Fibroblast of villous mesenchyme (primary cell): ENCODE data around the gene RPAP3. TPM values are rescaled to one million over a fixed set of nuclear protein-coding genes. Genes with fewer than 3 reads are reported as not detected.

ENCODE experiments used
- DNase-seq: peaks from one replicate; pipeline ENCODE4 v3.0.0-alpha.2; 2010; ENCODE audit warnings: low read depth
- H3K4me3 ChIP-seq: 2 replicates; pipeline ENCODE4 v1.5.1; 2011; ENCODE audit warnings: low read depth, mild to moderate bottlenecking, low read length
- total RNA-seq: library from RNA; depleted of rRNA; stranded (reverse); fragments of >200 nt; gene quantifications from 2 replicates; pipeline ENCODE4 v1.2.3, GENCODE V29; 2012
- TF ChIP-seq, protein P1 (sequence below): IDR thresholded peaks from 2 replicates; pipeline ENCODE4 v1.5.1; 2012; ENCODE audit warnings: low read depth, mild to moderate bottlenecking, low read length; ENCODE audit not compliant: insufficient read depth

The RPAP3 gene
- total RNA-seq, 1 donor, result 26.3 TPM

GRCh38 chr12:47747596-47748506 is 42.0 kb upstream of the RPAP3 start:
- TF ChIP-seq, protein P1, sequence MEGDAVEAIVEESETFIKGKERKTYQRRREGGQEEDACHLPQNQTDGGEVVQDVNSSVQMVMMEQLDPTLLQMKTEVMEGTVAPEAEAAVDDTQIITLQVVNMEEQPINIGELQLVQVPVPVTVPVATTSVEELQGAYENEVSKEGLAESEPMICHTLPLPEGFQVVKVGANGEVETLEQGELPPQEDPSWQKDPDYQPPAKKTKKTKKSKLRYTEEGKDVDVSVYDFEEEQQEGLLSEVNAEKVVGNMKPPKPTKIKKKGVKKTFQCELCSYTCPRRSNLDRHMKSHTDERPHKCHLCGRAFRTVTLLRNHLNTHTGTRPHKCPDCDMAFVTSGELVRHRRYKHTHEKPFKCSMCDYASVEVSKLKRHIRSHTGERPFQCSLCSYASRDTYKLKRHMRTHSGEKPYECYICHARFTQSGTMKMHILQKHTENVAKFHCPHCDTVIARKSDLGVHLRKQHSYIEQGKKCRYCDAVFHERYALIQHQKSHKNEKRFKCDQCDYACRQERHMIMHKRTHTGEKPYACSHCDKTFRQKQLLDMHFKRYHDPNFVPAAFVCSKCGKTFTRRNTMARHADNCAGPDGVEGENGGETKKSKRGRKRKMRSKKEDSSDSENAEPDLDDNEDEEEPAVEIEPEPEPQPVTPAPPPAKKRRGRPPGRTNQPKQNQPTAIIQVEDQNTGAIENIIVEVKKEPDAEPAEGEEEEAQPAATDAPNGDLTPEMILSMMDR, result no peak
- DNase-seq, result no peak
- H3K4me3 ChIP-seq, result no peak overlapping the region

- H3K4me3 ChIP-seq, result no peak overlapping the region
- no peak for DNase-seq
- TF ChIP-seq, protein P1, result no peak
Observed at GRCh38 chr12:47747126-47747525, 41.3 kb upstream of the RPAP3 start.

DNA sequence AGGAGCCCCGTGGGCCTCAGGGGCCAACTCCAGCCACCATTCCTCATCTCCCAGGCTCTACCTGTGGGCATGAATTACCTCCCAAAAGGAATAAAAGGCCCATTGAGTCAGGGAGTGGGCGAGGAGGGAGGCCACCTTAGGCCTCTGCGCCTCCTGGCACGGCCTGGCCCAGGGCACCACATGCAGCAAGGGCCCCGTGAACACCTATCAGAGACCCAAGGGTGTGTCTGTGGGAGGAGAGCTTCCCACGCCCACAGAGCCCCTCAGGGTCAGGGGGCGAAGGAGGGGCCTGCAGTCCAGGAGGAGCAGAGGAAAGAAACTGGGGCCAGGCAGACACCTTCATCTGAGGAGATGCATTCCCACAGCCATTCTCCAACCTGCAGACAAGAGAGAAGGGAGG is 40.7 kb upstream of the RPAP3 start:
- TF ChIP-seq, protein P1, result no peak
- DNase-seq, result no peak
- H3K4me3 ChIP-seq, result no peak overlapping the region

DNA sequence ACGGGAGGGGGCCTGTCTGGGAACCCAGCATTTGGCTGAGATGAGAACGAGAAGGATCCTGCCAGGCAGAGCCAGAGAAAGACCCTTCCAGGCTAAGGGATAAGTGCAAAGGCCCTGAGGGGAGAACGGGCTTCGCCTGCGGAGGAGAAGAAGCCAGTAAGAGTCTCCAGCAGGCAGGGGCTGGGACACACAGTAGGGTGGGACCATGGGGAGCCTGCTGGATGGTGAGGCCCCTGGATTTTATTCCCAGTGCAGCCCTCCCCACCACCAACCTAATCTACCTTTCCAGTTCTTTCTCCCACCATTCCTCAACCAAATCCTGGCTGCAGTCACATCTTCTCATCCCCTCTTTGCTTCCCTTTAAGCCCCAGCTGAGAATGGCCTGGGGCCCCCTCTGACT is 40.2 kb upstream of the RPAP3 start:
- TF ChIP-seq, protein P1, result no peak
- DNase-seq, result no peak
- H3K4me3 ChIP-seq, result no peak overlapping the region

GRCh38 chr12:47745485-47746041 is 39.7 kb upstream of the RPAP3 start:
- TF ChIP-seq, protein P1, result no peak
- DNase-seq, result no peak
- H3K4me3 ChIP-seq, result no peak overlapping the region

DNA sequence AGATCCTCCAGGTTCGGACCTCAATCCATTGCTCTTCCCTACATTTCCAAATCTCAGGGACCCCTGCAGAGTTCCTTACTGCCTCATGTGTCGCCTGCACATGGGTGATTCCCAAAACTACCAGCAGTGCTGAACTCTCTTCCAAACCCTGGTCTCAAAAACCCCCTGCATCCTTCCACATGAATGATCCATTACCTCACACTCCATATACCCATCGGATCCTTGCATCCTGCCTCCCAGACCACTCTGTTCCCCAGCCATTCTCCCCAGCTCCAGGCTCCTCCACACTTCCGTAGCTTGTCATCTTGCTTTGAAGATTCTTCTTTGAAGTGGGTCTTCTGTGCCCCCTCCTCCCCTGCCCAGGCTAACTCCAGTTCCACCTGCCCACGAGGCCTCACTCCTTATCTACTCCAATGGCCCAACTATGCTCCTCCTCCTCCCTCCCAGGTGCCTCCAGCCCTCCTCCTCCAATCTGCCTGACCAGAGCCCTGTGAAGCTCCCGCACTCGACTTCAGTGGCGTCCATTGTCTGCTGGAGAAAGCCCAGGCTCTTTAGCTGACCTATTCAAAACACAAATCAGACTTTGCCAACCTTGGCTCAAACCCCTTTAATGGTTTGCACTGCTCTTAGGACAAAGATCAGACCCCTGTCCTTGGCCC is 39.1 kb upstream of the RPAP3 start:
- no peak overlapping the region for H3K4me3 ChIP-seq
- DNase-seq, result no peak
- TF ChIP-seq, protein P1, result no peak
